ENCODE data around the gene FFAR3. TPM values are rescaled to one million over a fixed set of nuclear protein-coding genes. Genes with fewer than 3 reads are reported as not detected.

Gene FFAR3
- total RNA-seq, 1 experiment from 2014 or later = 0.15 TPM

DNA sequence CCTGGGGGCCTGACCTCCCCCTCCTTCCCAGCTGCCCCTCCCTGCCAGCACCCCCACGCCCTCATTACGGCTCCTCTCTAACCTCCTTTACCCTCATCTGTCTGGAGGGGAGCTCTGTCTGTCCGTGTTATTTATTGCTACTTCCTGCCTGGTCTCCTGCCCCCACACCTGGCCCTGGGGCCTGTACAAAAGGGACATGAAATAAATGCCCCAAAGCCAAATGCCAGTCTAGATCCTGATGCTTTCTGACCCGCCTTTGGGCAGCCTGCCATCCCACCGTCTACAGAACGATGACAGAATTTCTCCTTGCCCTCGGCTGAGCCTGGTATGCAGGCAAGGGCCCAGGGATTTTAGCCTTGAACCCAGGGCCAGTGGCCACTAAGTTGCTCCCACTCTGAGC lies 44.7 kb upstream of the FFAR3 start:
- intact Hi-C loops (cut with micrococcal nuclease; ENCODE audit: unreplicated experiment) = no loop called here
- ChIA-PET POLR2A (ENCODE audit: low non-redundant PET) (no interaction called here), CTCF (no interaction called here)
- BruUV-seq (replicated peaks) = no TSS peak
- H3K4me1 ChIP-seq (ENCODE audit: insufficient read depth, low read length, poor library complexity, severe bottlenecking) = no peaks in the 10 kb centered on the region
- DNase-seq (ENCODE audit: low spot score) = no peak
- H3K9me3 ChIP-seq (ENCODE audit: low read depth, low read length, poor library complexity, severe bottlenecking) = no peaks in the 10 kb centered on the region
- H3K27me3 ChIP-seq (replicated peaks; ENCODE audit: insufficient read depth, low read depth, low read length, poor library complexity) = no peaks in the 10 kb centered on the region
- no peaks in the 10 kb centered on the region for H3K36me3 ChIP-seq (ENCODE audit: insufficient read depth, low read length, poor library complexity, severe bottlenecking)
- no peak overlapping the region for H3K4me3 ChIP-seq (ENCODE audit: low read depth, low read length, poor library complexity, severe bottlenecking)
- H3K27ac ChIP-seq (ENCODE audit: low read depth, low read length, poor library complexity, severe bottlenecking) = no peak overlapping the region
- TF ChIP-seq, protein P1, sequence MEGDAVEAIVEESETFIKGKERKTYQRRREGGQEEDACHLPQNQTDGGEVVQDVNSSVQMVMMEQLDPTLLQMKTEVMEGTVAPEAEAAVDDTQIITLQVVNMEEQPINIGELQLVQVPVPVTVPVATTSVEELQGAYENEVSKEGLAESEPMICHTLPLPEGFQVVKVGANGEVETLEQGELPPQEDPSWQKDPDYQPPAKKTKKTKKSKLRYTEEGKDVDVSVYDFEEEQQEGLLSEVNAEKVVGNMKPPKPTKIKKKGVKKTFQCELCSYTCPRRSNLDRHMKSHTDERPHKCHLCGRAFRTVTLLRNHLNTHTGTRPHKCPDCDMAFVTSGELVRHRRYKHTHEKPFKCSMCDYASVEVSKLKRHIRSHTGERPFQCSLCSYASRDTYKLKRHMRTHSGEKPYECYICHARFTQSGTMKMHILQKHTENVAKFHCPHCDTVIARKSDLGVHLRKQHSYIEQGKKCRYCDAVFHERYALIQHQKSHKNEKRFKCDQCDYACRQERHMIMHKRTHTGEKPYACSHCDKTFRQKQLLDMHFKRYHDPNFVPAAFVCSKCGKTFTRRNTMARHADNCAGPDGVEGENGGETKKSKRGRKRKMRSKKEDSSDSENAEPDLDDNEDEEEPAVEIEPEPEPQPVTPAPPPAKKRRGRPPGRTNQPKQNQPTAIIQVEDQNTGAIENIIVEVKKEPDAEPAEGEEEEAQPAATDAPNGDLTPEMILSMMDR (conservative IDR thresholded peaks at IDR 0.05; ENCODE audit: low read depth, low read length) = no peak
- TF ChIP-seq EZH2 (IDR thresholded peaks at IDR 0.05; ENCODE audit: borderline replicate concordance, low read depth, low read length, poor library complexity, severe bottlenecking) = no peak

DNA sequence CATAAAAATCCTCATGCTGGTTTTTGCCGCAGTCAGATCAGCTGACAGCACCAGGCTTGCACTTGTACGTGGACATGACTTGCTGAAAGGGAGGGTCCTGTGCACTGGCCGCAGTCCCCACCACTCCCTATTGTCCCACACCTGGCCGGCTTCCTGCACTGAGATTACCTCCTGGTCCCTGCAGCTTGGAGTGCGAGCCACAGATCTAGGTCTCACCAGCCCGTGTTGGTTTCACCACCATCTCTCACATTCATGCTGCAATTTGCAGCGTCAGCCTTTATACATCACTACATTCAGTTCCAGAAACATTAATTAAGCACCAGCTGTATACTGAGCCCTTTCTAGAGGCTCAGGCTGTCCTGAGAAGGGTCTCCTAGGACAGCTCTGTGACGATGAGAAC lies 44.2 kb upstream of the FFAR3 start:
- no peaks in the 10 kb centered on the region for H3K4me1 ChIP-seq (ENCODE audit: insufficient read depth, low read length, poor library complexity, severe bottlenecking)
- H3K9me3 ChIP-seq (ENCODE audit: low read depth, low read length, poor library complexity, severe bottlenecking) = no peaks in the 10 kb centered on the region
- H3K36me3 ChIP-seq (ENCODE audit: insufficient read depth, low read length, poor library complexity, severe bottlenecking) = no peaks in the 10 kb centered on the region
- no TSS peak for BruUV-seq (replicated peaks)
- no peaks in the 10 kb centered on the region for H3K27me3 ChIP-seq (replicated peaks; ENCODE audit: insufficient read depth, low read depth, low read length, poor library complexity)
- no peak for DNase-seq (ENCODE audit: low spot score)
- no peak overlapping the region for H3K27ac ChIP-seq (ENCODE audit: low read depth, low read length, poor library complexity, severe bottlenecking)
- no peak overlapping the region for H3K4me3 ChIP-seq (ENCODE audit: low read depth, low read length, poor library complexity, severe bottlenecking)
- POLR2A ChIA-PET (ENCODE audit: low non-redundant PET) = no interaction called here
- intact Hi-C loops (cut with micrococcal nuclease; ENCODE audit: unreplicated experiment) = no loop called here
- CTCF ChIA-PET = no interaction called here
- no peak for TF ChIP-seq EZH2 (IDR thresholded peaks at IDR 0.05; ENCODE audit: borderline replicate concordance, low read depth, low read length, poor library complexity, severe bottlenecking)
- TF ChIP-seq, protein P1 (conservative IDR thresholded peaks at IDR 0.05; ENCODE audit: low read depth, low read length) = no peak

DNA sequence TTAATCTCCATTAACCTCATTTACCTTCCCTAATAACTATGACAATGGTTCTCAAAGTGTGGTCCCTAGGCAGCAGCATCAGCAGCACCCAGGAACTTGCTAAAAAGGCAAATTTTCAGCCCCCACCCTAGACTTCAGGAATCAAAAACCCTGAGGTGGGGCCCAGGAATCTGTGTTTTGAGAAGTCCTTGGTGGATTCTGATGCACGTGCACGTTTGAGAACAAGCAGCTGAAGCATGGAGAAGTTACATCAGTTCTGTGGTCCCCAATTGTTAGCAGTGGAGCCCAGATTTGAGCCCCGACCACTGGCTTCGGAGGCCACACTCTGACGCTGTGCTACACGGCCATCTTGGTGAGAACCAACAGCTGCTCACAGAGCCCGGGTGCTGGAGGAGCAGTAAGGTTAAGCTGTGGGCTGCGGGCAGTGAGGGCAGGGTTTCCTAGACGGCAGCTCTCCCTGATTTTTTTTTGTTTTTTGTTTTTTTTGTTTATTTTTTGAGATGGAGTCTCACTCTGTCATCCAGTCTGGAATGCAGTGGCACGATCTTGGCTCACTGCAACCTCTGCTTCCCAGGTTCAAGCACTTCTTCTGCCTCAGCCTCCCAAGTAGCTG lies 43.3 kb upstream of the FFAR3 start:
- DNase-seq (ENCODE audit: low spot score) = no peak
- BruUV-seq (replicated peaks) = no TSS peak
- Histone ChIP-seq H3K9me3 (ENCODE audit: low read depth, low read length, poor library complexity, severe bottlenecking) (no peaks in the 10 kb centered on the region), H3K4me3 (ENCODE audit: low read depth, low read length, poor library complexity, severe bottlenecking) (no peak overlapping the region), H3K4me1 (ENCODE audit: insufficient read depth, low read length, poor library complexity, severe bottlenecking) (no peaks in the 10 kb centered on the region), H3K27me3 (replicated peaks; ENCODE audit: insufficient read depth, low read depth, low read length, poor library complexity) (no peaks in the 10 kb centered on the region), H3K36me3 (ENCODE audit: insufficient read depth, low read length, poor library complexity, severe bottlenecking) (no peaks in the 10 kb centered on the region), H3K27ac (ENCODE audit: low read depth, low read length, poor library complexity, severe bottlenecking) (no peak overlapping the region)
- intact Hi-C loops (cut with micrococcal nuclease; ENCODE audit: unreplicated experiment) = no loop called here
- ChIA-PET POLR2A (ENCODE audit: low non-redundant PET) (no interaction called here), CTCF (no interaction called here)
- TF ChIP-seq, protein P1 (conservative IDR thresholded peaks at IDR 0.05; ENCODE audit: low read depth, low read length) = no peak
